DND-41 (cell line): ENCODE data around the gene PRR5.

Experiments used
- EZH2 ChIP-seq: IDR thresholded peaks from 3 replicates; pipeline ENCODE4 v1.6.1; 2012; ENCODE audit warnings: borderline replicate concordance, low read depth, mild to moderate bottlenecking, moderate library complexity, low read length, inconsistent platforms; ENCODE audit not compliant: severe bottlenecking
- TF ChIP-seq, protein P1 (sequence below): IDR thresholded peaks from 2 replicates; pipeline ENCODE4 v1.5.1; 2012; ENCODE audit warnings: borderline replicate concordance, low read length, moderate library complexity, mild to moderate bottlenecking; ENCODE audit not compliant: poor library complexity, severe bottlenecking; ENCODE audit errors: extremely low read depth

DNA sequence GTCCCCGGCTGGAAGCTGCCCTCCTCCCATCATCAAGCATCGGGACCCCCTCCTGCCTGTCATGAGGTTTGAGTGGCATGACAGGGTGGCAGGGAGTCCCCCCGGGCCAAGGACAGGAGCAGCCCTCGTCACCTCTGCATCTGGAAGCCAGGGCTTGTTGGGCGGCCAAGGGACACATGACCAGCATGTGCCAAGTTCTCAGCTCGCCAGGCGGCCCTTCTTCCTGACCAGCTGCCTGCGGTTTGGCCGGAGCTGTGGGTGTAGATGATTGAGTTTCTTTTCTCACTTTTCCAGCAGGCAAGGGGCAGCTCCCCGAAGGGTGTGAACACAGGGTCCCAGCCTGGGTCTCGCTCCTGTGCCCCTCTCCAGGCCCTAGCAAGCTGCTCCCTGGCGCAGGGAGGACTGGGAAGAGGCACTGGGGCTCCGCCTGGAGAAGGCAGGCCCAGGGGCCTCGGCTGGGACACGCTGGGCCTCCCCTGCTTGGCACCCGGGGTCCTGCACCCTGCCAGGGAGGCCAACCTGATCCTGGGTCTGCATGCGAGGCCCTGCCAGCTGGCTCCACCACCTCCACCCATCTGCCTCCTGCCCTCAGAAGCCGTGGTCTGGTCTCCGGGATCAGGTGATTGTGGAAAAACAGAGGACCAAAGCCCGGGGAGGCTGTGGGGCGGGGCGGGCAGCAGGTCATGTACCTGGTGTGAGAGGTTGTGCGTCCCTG is 63.7 kb downstream of the PRR5 start:
- TF ChIP-seq, protein P1, sequence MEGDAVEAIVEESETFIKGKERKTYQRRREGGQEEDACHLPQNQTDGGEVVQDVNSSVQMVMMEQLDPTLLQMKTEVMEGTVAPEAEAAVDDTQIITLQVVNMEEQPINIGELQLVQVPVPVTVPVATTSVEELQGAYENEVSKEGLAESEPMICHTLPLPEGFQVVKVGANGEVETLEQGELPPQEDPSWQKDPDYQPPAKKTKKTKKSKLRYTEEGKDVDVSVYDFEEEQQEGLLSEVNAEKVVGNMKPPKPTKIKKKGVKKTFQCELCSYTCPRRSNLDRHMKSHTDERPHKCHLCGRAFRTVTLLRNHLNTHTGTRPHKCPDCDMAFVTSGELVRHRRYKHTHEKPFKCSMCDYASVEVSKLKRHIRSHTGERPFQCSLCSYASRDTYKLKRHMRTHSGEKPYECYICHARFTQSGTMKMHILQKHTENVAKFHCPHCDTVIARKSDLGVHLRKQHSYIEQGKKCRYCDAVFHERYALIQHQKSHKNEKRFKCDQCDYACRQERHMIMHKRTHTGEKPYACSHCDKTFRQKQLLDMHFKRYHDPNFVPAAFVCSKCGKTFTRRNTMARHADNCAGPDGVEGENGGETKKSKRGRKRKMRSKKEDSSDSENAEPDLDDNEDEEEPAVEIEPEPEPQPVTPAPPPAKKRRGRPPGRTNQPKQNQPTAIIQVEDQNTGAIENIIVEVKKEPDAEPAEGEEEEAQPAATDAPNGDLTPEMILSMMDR = no peak
- no peak for TF ChIP-seq EZH2
